Measurements from ENCODE around the gene SND1.

- TF ChIP-seq POLR2A (IDR thresholded peaks at IDR 0.05; ENCODE audit: low read depth, low read length) = no peak
- no peak for TF ChIP-seq TAF1 (IDR thresholded peaks at IDR 0.05; ENCODE audit: borderline replicate concordance, low read depth, low read length)
Observed at GRCh38 chr7:127782075-127782474, 130.1 kb downstream of the SND1 start.

Data from GM12892 (cell line).